GM19324 (cell line): ENCODE data around the gene SH3D19.
"Not testable (repeated sequence)": the region's sequence is repeated elsewhere in the genome, so short reads cannot be mapped to it uniquely, and the experiment has no call there.

Source experiments
- ATAC-seq: cut with Tn5 transposase; IDR thresholded peaks from one replicate; pipeline ENCODE4 v1.9.1; 2021; ENCODE audit warnings: mild to moderate bottlenecking, moderate library complexity; ENCODE audit not compliant: unreplicated experiment, low FRiP score

SH3D19 gene

DNA sequence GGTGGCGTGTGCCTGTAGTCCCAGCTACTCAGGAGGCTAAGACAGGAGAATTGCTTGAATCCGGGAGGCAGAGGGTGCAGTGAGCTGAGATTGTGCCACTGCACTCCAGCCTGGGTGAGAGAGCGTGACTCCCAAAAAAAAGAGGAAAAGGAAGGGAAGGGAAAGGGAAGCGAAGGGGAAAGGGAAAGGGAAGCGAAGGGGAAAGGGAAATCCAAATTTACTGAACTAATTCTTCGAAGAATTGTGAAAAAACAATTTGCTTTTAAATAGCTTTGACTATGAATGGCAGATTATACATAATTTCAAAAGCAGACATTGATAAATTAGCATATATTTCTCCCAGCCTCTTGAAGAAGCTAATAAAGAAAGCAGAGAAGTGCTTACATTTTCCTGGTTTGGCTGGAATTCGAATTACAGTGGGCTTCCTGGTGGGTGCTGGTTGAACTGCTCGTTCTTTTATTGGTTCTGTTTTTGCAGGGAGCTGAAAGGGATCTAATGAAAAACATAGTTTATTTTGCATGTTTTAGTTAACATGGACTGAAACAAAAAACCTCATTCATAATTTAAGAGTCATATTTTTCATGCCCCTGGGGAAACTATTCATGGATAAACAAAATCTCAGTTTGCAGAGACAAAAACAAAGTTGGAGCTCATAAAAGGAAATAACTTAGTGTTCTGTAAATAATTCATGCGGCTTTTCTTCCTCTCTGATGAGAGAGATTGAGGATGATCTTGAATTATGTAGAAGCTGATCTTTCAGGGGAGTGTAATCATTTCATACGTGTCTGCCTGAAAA, 160.0 kb downstream of the SH3D19 start:
- ATAC-seq, result no peak

- no peak for ATAC-seq
Observed at GRCh38 chr4:151163855-151164254, 161.6 kb downstream of the SH3D19 start.

DNA sequence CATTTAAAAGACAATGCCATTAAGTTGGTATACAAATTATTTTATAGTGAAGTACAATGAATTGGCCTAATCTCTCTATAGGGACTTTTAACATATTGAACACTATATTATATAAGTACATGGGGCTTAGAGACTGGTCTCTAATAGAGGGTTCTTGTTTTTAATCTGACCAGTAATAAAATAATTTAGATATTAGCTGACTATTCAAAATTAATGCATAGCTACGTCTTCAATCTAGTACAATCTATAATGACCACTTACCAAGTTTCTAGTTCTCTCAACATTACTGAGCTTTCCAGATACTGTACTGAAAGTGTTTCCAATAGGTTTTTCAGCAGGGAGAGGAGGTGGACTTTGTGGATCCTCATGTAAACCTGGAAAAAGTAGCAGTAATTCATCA, 166.4 kb downstream of the SH3D19 start:
- no peak for ATAC-seq

DNA sequence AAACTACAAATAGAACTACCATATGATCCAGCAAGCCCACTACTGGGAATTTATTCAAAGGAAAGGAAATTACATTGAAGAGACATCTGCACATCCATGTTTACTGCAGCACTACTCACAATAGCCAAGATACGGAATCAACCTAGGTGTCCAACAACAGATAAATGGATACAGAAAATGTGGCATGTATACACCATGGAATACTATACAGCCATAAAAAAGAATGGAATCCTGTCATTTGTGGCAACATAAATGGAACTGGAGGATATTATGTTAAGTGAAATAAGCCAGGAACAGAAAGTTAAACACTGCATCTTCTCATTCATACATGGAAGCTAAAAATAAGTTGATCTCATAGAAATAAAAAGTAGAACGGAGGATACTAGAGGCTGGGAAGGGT, 167.9 kb downstream of the SH3D19 start:
- no peak for ATAC-seq

GRCh38 chr4:151153585-151153984, 171.8 kb downstream of the SH3D19 start:
- no peak for ATAC-seq

DNA sequence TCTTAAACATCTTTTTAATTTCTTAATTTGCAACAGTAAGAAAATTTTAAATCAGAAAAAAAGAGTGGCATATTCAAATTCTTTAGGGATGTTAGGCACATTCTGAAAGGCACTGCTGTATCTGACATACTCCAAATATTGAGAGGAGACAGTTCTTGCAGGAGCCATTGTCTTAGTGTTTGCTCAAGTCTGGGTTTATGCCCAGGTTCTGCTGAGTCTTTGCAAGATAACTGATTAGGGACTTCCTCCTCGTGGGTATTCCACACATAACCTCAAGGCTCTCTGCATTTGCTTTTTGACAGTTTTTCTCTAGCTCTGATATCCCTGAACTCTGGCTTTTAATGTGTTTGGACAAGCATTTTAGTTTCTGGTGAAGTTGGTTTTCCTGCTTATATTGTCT, 173.4 kb downstream of the SH3D19 start:
- ATAC-seq, result no peak

GRCh38 chr4:151150821-151151580, 174.4 kb downstream of the SH3D19 start:
- ATAC-seq, result no peak

- no peak for ATAC-seq
Observed at GRCh38 chr4:151148261-151148660, 177.1 kb downstream of the SH3D19 start.

DNA sequence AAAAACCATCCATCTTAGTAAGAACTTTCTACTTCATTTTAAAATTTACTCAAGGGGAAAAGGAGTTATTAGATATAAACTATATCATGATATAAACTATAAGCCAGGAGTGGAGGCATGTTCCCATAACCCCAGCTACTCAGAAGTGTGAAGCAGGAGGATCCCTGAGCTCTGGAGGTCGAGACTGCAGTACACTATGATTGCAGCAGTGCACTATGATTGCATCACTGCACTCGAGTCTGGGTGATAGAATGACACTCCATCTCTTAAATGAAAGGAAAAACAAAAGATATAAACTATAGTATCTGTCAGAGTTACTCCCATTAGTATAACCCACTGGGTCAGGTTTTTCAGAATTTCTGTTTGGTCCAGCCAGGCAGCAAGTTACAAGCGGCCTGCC, 178.4 kb downstream of the SH3D19 start:
- no peak for ATAC-seq

- ATAC-seq, result no peak
Observed at GRCh38 chr4:151144329-151145072, 180.9 kb downstream of the SH3D19 start.

DNA sequence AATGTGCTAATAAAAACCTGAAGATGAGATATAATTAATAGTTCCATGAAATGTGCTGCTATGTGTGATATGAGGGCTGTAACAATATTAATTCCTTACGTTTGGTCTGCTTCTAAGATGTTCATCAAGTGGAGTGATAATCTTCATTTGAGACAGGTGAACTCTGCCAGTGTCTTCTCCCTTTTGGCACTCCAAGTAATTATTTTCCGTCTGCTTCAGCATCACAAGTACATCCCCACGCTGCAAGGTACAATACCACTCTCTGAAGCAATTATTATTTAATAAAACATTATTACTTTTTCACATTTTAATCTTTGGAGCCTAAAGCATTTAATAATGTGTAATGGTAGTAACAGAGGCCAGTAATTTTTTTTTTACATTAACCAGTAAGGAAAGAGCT, 181.6 kb downstream of the SH3D19 start:
- ATAC-seq, result no peak

GRCh38 chr4:151143162-151143561, 182.2 kb downstream of the SH3D19 start:
- ATAC-seq, result no peak

GRCh38 chr4:151142758-151143157, 182.6 kb downstream of the SH3D19 start:
- ATAC-seq, result no peak

DNA sequence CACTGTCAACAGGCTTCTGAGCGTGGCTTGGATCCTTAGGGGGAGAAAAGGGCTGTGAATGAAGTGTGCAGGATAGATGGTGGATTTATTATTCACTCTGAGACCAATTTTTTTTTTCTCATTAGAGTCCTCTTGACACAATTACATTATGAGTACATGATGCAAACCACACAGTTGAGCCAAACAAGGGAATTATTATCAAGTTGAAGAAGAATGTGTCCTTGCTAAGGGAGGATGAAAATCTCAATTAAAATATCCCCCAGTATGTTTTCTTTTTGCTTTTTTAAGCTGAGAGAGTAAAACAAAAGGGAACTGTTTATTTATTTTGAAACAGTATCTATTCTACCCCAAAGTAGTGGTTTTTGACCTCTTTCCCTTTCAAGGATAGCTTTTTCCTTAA, 185.6 kb downstream of the SH3D19 start:
- ATAC-seq, result no peak

DNA sequence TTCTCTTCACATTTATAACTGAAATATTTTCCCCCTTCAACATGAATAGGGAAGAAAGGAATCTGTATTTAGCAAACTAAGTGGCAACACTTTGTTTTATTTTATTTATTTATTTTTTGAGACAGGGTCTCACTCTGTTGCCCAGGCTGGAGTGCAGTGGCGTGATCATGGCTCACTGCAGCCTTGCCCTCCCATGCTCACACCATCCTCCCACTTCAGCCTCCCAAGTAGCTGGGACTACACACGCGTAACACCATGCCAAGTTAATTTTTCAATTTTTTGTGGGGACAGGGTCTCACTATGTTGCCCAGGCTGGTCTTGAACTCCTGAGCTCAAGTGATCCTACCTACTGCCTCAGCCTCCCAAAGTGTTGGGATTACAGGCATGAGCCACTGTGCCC, 189.4 kb downstream of the SH3D19 start:
- not testable (repeated sequence) for ATAC-seq

DNA sequence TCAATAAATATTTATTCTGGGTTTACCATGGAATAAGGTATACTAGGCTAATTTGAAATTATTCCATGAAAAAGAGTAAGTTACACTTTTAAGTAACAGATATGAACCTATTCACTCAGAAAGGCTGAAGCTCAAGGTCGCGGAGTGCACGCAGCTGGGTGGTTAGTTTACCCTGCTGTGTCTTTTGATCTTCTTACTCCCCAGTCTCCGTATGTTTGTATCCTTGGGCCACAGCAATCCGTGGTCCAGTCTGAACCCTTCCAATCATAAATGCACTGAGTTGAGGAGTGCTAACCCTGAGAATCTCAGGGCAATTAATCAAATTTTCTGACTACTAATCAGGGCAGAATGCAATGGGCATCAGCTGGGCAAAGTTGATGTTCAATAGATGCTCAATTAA, 192.1 kb downstream of the SH3D19 start:
- no peak for ATAC-seq

DNA sequence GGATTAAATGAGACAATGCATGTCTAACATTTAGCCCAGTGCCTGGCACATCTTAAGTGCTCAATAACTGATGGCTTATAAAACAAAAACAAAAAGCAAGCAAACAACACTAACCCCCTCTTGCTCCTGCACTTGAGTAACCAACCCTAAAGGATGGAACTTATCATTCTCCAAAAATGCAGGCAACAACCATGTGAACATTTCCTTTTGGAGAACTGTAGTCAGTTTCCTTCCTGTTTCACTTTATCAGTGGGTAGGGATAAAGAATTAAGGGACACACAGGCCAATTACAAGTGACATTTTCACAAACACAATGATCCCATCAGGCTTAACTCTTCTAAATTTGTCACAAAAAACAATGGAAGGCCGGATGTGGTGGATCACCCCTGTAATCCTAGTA, 195.6 kb downstream of the SH3D19 start:
- ATAC-seq, result no peak

DNA sequence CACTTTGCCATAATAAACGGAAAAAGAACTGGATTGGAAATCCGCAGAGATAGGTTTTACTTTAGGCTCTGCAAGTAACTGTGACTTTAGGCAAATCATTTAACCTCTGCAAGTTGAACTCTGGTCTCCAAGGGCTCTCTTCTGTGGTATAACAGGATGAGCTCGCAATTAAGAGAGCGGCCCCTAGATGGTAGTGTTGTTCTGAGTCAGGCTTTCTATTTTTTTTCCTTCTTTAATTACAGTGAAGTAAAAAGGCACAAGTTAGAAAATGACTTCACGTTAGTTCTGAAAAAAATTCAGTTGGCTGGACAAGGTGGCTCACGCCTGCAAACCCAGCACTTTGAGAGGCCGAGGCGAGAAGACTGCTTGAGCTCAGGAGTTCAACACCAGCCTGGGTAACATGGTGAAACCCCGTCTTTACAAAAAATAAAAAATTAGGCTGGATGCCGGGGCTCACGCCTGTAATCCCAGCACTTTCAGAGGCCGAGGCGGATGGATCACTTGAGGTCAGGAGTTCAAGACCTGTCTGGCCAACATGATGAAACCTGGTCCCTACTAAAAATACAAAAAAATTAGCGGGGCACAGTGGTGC, 207.9 kb downstream of the SH3D19 start:
- peak; percentile 93 for ATAC-seq

DNA sequence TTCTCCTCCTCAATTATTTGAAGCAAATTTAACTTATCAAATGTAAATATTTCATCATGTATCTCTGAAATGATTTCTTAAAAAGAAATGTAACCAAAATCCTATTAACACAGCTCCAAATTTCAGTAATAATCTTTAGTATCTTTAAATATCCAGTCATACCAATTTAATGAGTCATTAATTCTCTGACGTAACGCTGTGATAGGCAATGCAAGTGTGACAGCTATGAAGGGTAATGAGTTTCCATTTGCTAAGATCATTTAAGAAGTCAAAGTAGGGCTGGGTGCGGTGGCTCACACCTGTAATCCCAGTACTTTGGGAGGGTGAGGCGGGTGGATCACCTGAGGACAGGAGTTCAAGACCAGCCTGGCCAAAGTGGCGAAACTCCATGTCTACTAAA, 210.4 kb downstream of the SH3D19 start:
- no peak for ATAC-seq

DNA sequence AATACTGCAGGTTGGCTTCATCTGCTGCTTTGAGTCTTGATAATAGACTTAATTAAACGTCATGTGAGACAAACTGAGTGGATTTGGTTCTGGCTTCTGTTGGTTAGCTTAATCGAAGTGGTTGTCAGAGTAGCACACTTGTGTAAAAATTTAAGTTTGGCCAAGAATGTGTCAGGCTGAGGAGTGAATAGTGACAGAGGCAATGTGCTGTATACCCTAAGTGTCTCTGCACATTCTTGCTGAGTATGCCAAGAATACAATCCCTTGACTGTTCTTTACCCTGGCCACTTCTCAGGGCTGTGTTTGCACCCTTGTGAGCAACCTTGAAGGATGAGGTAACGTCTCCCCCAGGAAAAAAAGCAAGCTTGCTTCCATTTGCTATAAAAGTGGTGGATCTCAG, 211.1 kb downstream of the SH3D19 start:
- no peak for ATAC-seq

- ATAC-seq, result no peak
Observed at GRCh38 chr4:151110236-151110635, 215.2 kb downstream of the SH3D19 start.
